ENCODE data around the gene ZNF20. TPM values are rescaled to one million over a fixed set of nuclear protein-coding genes. Genes with fewer than 3 reads are reported as not detected.

Gene ZNF20
- total and polyA plus RNA-seq, 2 donors (not counting 1 experiment from before 2014, with no cell fraction given), result 1.6 to 10.6 TPM

DNA sequence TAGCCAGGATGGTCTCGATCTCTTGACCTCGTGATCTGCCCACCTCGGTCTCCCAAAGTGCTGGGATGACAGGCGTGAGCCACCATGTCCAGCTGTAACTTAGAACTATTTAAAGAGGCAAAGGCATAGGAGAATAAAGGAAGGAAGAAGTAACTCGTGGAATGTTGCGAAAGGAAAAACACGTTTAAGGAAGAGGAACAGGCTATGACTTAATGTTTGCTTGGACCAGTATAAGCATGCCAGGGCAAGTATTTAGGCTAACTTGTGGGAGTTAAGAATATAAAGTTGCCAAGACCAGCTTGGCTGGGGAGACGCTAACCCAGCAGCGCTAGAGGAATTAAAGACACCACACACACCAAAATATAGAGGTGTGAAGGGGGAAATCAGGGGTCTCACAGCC, 42.1 kb downstream of the ZNF20 start:
- Histone ChIP-seq H3K4me3 (ENCODE audit: control extremely low read depth in 1 of 5, extremely low read depth in 1 of 5, insufficient read depth in 1 of 5, low read depth in 2 of 5, low read length in 4 of 5) (no peak overlapping the region), H3K9me3 (ENCODE audit: control extremely low read depth in 1 of 3, control insufficient read depth in 2 of 3, insufficient read depth in 1 of 3, low read length in 2 of 3) (peaks cover 0 to 6% (median 0%) of the 10 kb centered on the region in 3 donors), H4K20me1 (ENCODE audit: control insufficient read depth, insufficient read depth, low read length, poor library complexity, severe bottlenecking) (no peaks in the 10 kb centered on the region), H2AFZ (ENCODE audit: insufficient read depth, low read depth, low read length, poor library complexity, severe bottlenecking) (no peak overlapping the region), H3K36me3 (replicated peaks in 1 of 2; ENCODE audit: control extremely low read depth in 1 of 2, control insufficient read depth in 1 of 2, extremely low read depth in 1 of 2, insufficient read depth in 2 of 2, low read length in 1 of 2) (no peaks in the 10 kb centered on the region), H3K79me2 (ENCODE audit: control insufficient read depth, insufficient read depth, low read length) (no peaks in the 10 kb centered on the region), H3K4me2 (replicated peaks; ENCODE audit: low read depth, low read length, poor library complexity, severe bottlenecking) (no peak overlapping the region), H3K27me3 (replicated peaks in 1 of 4; ENCODE audit: control extremely low read depth in 1 of 4, control insufficient read depth in 3 of 4, insufficient read depth in 4 of 4, low read length in 3 of 4) (no peaks in the 10 kb centered on the region), H3K4me1 (ENCODE audit: control insufficient read depth in 2 of 2, insufficient read depth in 2 of 2, low read length in 2 of 2) (peaks cover 2% of the 10 kb centered on the region in 2 donors), H3K27ac (ENCODE audit: low read length in 2 of 2) (no peak overlapping the region), H3K9ac (ENCODE audit: low read length) (no peak overlapping the region)
- CTCF ChIA-PET, result interaction anchor here (1.2 kb wide), 1 partner anchor 14 kb away, joined by 4 read pairs; no protein-coding TSS in a partner anchor
- Mint-ChIP-seq H3K27ac (no peak overlapping the region), H3K4me1 (peaks cover 2% of the 10 kb centered on the region), H3K4me3 (no peak overlapping the region), H3K9me3 (ENCODE audit: insufficient read depth) (no peaks in the 10 kb centered on the region), H3K27me3 (peaks cover 3% of the 10 kb centered on the region)
- POLR2A ChIA-PET, result no interaction called here
- no peak for ATAC-seq (ENCODE audit: low read depth)
- intact Hi-C loops (cut with micrococcal nuclease), result no loop called here
- no peak for TF ChIP-seq EZH2 (IDR thresholded peaks at IDR 0.05; ENCODE audit: borderline replicate concordance, insufficient read depth, low read depth, low read length, poor library complexity, severe bottlenecking)
- TF ChIP-seq, protein P1, sequence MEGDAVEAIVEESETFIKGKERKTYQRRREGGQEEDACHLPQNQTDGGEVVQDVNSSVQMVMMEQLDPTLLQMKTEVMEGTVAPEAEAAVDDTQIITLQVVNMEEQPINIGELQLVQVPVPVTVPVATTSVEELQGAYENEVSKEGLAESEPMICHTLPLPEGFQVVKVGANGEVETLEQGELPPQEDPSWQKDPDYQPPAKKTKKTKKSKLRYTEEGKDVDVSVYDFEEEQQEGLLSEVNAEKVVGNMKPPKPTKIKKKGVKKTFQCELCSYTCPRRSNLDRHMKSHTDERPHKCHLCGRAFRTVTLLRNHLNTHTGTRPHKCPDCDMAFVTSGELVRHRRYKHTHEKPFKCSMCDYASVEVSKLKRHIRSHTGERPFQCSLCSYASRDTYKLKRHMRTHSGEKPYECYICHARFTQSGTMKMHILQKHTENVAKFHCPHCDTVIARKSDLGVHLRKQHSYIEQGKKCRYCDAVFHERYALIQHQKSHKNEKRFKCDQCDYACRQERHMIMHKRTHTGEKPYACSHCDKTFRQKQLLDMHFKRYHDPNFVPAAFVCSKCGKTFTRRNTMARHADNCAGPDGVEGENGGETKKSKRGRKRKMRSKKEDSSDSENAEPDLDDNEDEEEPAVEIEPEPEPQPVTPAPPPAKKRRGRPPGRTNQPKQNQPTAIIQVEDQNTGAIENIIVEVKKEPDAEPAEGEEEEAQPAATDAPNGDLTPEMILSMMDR (IDR thresholded peaks at IDR 0.05), result no peak
- no peak for DNase-seq
- WGBS (ENCODE audit: insufficient coverage), result 96% methylated on average over 7 of the region's 9 CpGs

DNA sequence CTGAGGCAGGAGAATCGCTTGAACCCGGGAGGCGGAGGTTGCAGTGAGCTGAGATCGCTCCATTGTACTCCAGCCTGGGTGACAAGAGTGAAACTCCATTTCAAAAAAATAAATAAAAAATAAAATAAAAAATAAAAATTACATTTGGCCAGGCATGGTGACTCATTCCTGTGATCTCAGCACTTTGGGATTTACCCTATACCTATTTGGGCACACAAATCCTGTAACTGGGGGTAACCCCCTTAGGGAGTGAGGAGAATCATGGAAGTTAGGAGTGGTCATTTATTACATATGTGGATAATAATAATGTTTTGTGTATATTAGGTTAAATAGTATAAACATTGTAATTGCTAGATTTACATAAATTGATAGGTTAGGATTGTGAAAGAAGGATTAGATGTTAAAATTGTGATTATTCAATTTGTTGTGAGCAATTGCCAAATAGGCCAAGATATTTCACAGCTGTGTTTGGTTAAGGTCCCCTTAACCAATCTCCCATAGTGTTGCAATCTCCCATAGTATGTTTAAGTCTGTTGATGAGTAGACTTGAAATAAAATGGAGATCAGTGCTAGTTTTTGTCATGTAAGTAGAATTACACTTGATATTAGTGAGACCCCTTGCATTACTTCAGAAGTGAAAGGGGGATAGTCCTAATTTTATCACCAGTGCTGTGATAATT, 44.9 kb downstream of the ZNF20 start:
- H4K20me1 ChIP-seq (ENCODE audit: control insufficient read depth, insufficient read depth, low read length, poor library complexity, severe bottlenecking), result no peaks in the 10 kb centered on the region
- H3K27ac Mint-ChIP-seq, result no peak overlapping the region
- ChIA-PET POLR2A (no interaction called here), CTCF (interaction anchor here (0.9 kb wide), 1 partner anchor 297 kb away, joined by 3 read pairs; the partner anchor contains the start of gene ZNF491)
- no peaks in the 10 kb centered on the region for H3K79me2 ChIP-seq (ENCODE audit: control insufficient read depth, insufficient read depth, low read length)
- H2AFZ ChIP-seq (ENCODE audit: insufficient read depth, low read depth, low read length, poor library complexity, severe bottlenecking), result no peak overlapping the region
- no peak overlapping the region for H3K9ac ChIP-seq (ENCODE audit: low read length)
- peaks cover 6 to 14% of the 10 kb centered on the region in 2 donors for H3K4me1 ChIP-seq (ENCODE audit: control insufficient read depth in 2 of 2, insufficient read depth in 2 of 2, low read length in 2 of 2)
- no peak overlapping the region for H3K4me2 ChIP-seq (replicated peaks; ENCODE audit: low read depth, low read length, poor library complexity, severe bottlenecking)
- H3K9me3 ChIP-seq (ENCODE audit: control extremely low read depth in 1 of 3, control insufficient read depth in 2 of 3, insufficient read depth in 1 of 3, low read length in 2 of 3), result peaks cover 0 to 13% (median 0%) of the 10 kb centered on the region in 3 donors
- H3K27me3 Mint-ChIP-seq, result peaks cover 3% of the 10 kb centered on the region
- no peak for DNase-seq
- intact Hi-C loops (cut with micrococcal nuclease), result no loop called here
- no peak overlapping the region for H3K4me3 ChIP-seq (ENCODE audit: control extremely low read depth in 1 of 5, extremely low read depth in 1 of 5, insufficient read depth in 1 of 5, low read depth in 2 of 5, low read length in 4 of 5)
- H3K4me3 Mint-ChIP-seq, result no peak overlapping the region
- no CpG with 5 or more reads among the region's 4 CpGs for whole genome bisulfite sequencing (ENCODE audit: insufficient coverage)
- no peak overlapping the region for H3K27ac ChIP-seq (ENCODE audit: low read length in 2 of 2)
- no peaks in the 10 kb centered on the region for H3K36me3 ChIP-seq (replicated peaks in 1 of 2; ENCODE audit: control extremely low read depth in 1 of 2, control insufficient read depth in 1 of 2, extremely low read depth in 1 of 2, insufficient read depth in 2 of 2, low read length in 1 of 2)
- no peaks in the 10 kb centered on the region for H3K9me3 Mint-ChIP-seq (ENCODE audit: insufficient read depth)
- peaks cover 12% of the 10 kb centered on the region for H3K4me1 Mint-ChIP-seq
- no peaks in the 10 kb centered on the region for H3K27me3 ChIP-seq (replicated peaks in 1 of 4; ENCODE audit: control extremely low read depth in 1 of 4, control insufficient read depth in 3 of 4, insufficient read depth in 4 of 4, low read length in 3 of 4)
- TF ChIP-seq, protein P1 (IDR thresholded peaks at IDR 0.05), result no peak
- no peak for TF ChIP-seq EZH2 (IDR thresholded peaks at IDR 0.05; ENCODE audit: borderline replicate concordance, insufficient read depth, low read depth, low read length, poor library complexity, severe bottlenecking)
- ATAC-seq (ENCODE audit: low read depth), result no peak
